Inflammatory macrophage (primary cell): ENCODE results near the gene HOMEZ.

ENCODE experiments used
- DNase-seq, 2 donors: peaks; one replicate each; pipeline ENCODE4 v3.0.0-alpha.2; 2020 to 2022

Gene HOMEZ

DNA sequence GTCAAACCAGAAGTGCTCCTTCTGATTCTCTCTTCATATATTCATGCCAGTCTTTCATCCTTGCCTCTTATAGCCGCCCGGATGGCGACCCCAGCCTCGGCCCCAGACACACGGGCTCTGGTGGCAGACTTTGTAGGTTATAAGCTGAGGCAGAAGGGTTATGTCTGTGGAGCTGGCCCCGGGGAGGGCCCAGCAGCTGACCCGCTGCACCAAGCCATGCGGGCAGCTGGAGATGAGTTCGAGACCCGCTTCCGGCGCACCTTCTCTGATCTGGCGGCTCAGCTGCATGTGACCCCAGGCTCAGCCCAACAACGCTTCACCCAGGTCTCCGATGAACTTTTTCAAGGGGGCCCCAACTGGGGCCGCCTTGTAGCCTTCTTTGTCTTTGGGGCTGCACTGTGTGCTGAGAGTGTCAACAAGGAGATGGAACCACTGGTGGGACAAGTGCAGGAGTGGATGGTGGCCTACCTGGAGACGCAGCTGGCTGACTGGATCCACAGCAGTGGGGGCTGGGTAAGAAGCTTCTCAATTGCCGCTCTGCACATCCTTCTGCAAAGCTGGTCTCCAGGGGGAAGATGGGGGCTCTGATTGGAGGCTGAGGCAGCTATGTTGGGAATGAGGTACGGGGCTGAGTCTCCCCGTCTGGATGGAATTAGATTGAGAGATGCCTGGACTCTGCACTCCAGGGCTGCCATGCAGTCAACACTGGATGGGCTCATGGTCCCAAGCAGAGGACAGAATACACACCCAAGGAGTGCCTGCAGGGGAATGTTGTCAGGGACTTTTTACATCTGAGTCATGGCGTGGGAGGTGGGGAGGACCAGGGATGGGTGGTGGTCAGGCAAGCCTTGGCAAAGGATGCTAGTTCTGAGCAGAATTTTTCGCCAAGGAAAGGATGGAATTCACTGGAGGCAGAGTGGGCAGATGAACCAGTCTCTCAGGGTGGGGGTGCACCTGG is 22.0 kb upstream of the HOMEZ start:
- DNase-seq, result no peak

DNA sequence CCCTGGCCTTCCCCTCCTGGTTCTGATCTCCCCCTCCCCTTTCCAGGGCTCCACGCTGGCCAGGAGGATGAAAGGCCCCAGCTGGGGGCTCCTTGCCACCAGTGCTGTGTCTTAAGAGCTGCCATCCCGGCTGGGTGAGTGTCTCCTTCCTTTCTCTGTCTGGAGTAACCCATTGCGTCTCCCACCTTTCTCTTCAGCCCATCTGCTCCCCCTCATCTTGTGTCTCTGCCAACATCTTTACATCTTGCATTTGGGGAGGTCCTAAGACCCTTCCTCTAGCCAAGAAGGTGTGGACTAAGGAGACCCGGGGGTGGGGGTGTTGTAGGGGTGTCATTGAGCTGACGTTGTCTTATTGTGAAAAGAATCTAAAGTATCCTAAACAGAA is 21.2 kb upstream of the HOMEZ start:
- DNase-seq, result no peak

DNA sequence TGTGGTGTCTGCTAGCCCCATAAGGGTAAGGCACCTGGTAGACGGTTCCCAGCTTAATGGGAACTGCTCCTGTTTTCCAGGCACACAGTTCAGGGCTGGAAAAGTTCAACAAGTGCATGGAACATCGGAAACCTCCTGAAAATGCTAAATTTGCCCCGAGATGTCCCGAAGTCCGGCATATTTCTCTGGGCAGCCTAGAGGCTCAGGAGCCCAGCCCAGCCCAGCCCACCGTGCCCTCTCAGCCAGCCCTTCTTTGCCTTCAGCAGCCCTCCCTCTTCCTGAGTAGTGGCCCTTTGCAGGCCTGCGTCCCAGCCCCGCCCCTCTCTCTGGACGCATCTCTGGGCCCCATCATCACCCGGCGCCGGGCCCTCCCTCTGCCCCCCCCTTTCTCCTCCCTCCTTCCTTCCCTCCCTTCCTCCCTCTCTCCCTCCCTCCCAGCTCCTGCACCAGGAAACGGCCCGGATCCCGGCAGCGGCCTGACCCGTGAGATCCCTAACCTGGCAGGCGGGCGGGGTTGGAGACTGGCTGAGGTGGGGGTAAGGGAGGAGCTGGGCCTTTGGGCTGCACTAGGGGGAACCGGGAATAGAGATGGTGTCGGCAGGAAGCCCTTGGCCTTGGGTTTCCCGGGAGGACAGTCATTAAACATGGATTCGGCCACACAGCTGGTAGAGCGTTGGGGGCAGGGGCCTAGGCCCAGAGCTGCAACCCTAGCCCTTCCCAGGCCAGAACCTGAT is 20.6 kb upstream of the HOMEZ start, which contains the start of gene BCL2L2:
TSS of gene BCL2L2 (plus strand) at position 422 of the 734 bp plus-strand sequence. CDS start 935 bp downstream, outside the sequence.
- peak; percentile 69 to 72 for DNase-seq

GRCh38 chr14:23302290-23303225 is 16.6 kb upstream of the HOMEZ start, which contains the start of gene PPP1R3E:
PPP1R3E (minus strand) TSS chr14:23302859; CDS start chr14:23302576, 283 bp downstream.
- DNase-seq, result peak in 1 of 2 donors; percentile 64

GRCh38 chr14:23301969-23302289 is 16.0 kb upstream of the HOMEZ start:
- no peak for DNase-seq

- peak; percentile 99 to 100 for DNase-seq
Observed at GRCh38 chr14:23301288-23301968, 15.5 kb upstream of the HOMEZ start.

GRCh38 chr14:23300687-23301223 is 14.8 kb upstream of the HOMEZ start:
- DNase-seq, result peak; percentile 30 to 45

GRCh38 chr14:23299986-23300686 is 14.2 kb upstream of the HOMEZ start:
- peak in 1 of 2 donors; percentile 43 for DNase-seq

GRCh38 chr14:23299211-23299957 is 13.5 kb upstream of the HOMEZ start:
- DNase-seq, result peak; percentile 54 to 64

DNA sequence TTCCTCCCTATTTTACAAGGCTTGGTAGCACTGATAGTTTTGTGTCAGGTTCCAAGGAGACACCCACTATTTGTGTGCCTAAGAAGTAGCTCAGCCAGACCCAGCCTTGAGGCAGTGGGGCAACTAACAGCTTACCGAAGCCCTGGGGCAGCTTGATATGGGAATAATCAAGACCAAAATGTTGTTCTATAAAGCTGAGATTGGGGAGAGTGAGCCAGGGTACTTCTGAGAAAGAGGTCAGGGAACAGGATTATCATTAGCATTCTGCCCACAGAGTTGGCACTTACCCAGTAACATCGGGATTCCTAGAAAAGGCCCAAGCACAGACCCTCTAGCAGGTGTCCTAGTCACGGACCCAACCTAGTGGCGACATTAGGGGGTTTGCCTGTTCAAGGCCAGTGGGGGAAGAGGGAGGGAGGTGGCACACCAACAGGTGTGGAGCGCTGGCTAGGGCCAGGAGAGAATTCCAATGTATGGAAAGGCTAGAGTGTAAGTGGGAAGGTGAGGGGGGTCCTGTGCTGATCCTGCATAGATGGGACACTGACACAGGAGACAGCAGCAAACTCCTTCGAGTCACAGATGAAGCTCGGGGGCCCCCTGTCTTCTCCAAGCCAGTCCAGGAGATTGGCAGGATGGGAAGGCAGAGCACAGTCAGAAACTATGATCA is 11.8 kb upstream of the HOMEZ start:
- DNase-seq, result no peak

DNA sequence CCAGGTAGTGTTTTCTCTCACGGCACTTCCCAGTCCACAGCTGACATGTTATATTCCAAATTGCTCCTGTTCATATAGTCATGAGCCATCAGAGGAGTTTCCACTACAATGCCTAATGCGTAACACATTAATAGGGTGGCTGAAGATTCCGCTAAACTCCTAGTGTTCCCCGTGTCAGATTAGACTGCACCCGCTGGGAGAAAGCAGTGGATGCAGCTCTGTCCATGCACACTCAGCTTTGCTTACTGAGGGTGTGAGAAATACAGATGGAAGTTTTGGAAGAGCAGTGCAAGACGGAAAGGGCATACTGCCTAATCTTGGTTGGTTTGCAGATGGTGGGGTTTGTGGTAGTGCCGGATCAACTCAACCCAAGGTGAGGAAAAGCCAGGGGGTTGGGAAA is 11.2 kb upstream of the HOMEZ start:
- DNase-seq, result no peak

- no peak for DNase-seq
Observed at GRCh38 chr14:23296012-23296777, 10.3 kb upstream of the HOMEZ start.

- DNase-seq, result peak; percentile 70 to 72
Observed at GRCh38 chr14:23294734-23295561, 9.0 kb upstream of the HOMEZ start.

GRCh38 chr14:23286902-23287479 is 1.1 kb upstream of the HOMEZ start:
- peak; percentile 60 to 65 for DNase-seq

- DNase-seq, result no peak
Observed at GRCh38 chr14:23285530-23286019, 357 bp downstream of the HOMEZ start.

DNA sequence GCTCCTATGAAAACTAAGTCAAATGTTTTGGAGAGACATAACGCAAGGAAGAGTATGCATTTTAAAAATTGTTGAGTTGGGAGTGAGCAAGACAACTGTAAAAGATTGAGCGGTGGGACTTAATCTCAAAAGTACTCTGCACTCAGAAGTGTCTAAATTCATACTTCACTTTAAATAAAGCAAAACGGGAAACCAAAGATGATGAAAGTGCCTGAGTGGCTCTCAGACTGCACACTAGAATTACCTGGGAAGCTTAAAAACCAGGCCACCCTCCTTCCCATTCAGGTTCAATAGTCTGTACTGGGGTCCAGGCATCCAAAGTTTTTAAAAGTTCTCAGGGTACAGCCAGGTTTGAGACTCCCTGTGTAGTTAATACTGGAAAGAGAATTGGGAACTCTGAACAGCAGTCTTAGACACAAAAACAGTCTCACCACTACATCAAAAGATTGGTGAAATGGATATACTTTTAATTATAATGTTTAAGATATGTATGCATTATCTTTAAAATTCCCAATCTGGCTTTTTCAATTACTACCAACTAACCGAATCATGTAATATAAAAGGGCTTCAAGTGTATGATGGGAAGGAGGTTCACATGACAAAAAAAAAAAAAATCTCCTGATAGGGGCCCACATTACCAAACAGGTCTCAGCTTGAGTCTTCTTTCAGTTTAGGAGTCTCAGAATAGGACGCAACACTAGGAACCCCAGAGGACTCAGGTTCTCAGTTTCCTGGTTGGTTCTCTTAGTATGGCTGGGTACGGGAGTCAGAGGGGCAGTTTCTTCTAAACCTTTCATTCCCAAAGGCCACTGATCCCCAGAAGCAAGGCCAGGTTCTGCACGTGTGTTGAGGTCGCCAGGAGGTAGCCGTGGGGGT is 1.0 kb downstream of the HOMEZ start:
- DNase-seq, result peak; percentile 28 to 36
